ENCODE data around the gene HAPLN1. TPM values are rescaled to one million over a fixed set of nuclear protein-coding genes. Genes with fewer than 3 reads are reported as not detected.

Gene HAPLN1
- polyA plus RNA-seq, 2 of the 4 experiments (the other 2 are of a cell fraction): not detected

DNA sequence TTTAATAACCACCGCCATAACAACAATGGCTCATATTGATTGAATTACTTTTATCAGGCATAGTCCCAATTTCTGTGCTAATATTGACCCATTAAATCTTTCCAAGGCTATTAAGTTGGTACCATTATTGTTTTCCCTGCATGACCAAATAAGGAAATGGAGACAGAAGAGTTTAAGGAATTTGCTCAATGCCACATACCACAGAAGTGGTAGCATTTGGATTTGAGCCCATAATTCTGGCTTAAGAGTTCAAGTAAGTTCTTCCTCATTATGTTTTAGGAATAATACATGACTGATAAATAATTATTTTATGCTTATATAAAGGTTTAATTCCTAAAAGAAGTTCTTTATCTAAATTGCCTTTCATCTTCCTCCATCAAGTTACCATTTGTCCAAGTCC, 43.4 kb upstream of the HAPLN1 start (continued):
- TF ChIP-seq NFE2L2 (conservative IDR thresholded peaks at IDR 0.05; ENCODE audit: low read length) (no peak), ZNF302 (CRISPR knock-in tag; IDR thresholded peaks at IDR 0.05) (no peak), HDAC2 (IDR thresholded peaks at IDR 0.05) (no peak), HOXB13 (CRISPR knock-in tag; IDR thresholded peaks at IDR 0.05; ENCODE audit: low read depth) (no peak), PHF8 (IDR thresholded peaks at IDR 0.05; ENCODE audit: borderline replicate concordance, low read depth) (no peak)

GRCh38 chr5:83760579-83760978, 39.9 kb upstream of the HAPLN1 start:
- WGBS (ENCODE audit: missing lambda C conversion rate): 4% methylated on average over 4 of the region's 4 CpGs
- ATAC-seq (no peak), DNase-seq (ENCODE audit: low read depth in 1 of 2, low spot score in 1 of 2) (no peak), FAIRE-seq (no peak)
- H3K4me1 ChIP-seq: no peaks in the 10 kb centered on the region
- no peaks in the 10 kb centered on the region; the same call in 2 of the 3 replicates for H3K9me3 ChIP-seq
- POLR2A ChIA-PET: no interaction called here
- TF ChIP-seq CBX2 (IDR thresholded peaks at IDR 0.05; ENCODE audit: borderline replicate concordance, low read depth) (no peak), KDM1A (IDR thresholded peaks at IDR 0.05; ENCODE audit: low read depth) (no peak), KDM5A (IDR thresholded peaks at IDR 0.05) (no peak), HOXB5 (CRISPR knock-in tag; IDR thresholded peaks at IDR 0.05) (no peak)
- TF ChIP-seq, protein P1, sequence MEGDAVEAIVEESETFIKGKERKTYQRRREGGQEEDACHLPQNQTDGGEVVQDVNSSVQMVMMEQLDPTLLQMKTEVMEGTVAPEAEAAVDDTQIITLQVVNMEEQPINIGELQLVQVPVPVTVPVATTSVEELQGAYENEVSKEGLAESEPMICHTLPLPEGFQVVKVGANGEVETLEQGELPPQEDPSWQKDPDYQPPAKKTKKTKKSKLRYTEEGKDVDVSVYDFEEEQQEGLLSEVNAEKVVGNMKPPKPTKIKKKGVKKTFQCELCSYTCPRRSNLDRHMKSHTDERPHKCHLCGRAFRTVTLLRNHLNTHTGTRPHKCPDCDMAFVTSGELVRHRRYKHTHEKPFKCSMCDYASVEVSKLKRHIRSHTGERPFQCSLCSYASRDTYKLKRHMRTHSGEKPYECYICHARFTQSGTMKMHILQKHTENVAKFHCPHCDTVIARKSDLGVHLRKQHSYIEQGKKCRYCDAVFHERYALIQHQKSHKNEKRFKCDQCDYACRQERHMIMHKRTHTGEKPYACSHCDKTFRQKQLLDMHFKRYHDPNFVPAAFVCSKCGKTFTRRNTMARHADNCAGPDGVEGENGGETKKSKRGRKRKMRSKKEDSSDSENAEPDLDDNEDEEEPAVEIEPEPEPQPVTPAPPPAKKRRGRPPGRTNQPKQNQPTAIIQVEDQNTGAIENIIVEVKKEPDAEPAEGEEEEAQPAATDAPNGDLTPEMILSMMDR (IDR thresholded peaks at IDR 0.05): no peak
- H3K4me2 ChIP-seq: no peak overlapping the region
- no peak overlapping the region for H3K4me3 ChIP-seq
- no peak overlapping the region for H3K27ac ChIP-seq
- CTCF ChIA-PET: interaction anchor here (0.6 kb wide), 1 partner anchor 992 kb away, joined by 3 read pairs; no protein-coding TSS in a partner anchor

- POLR2A ChIA-PET: no interaction called here
- ATAC-seq: no peak
- FAIRE-seq: no peak
- H3K27ac ChIP-seq: no peak overlapping the region
- no peaks in the 10 kb centered on the region for H3K4me1 ChIP-seq
- 17% methylated on average over 1 of the region's 1 CpG for WGBS (ENCODE audit: missing lambda C conversion rate)
- H3K4me3 ChIP-seq: no peak overlapping the region
- DNase-seq (ENCODE audit: low read depth in 1 of 2, low spot score in 1 of 2): no peak
- TF ChIP-seq FOSB (CRISPR knock-in tag; IDR thresholded peaks at IDR 0.05): no peak
- TF ChIP-seq FOSL2 (IDR thresholded peaks at IDR 0.05): no peak
- TF ChIP-seq FOSL2 (CRISPR knock-in tag; IDR thresholded peaks at IDR 0.05): no peak
- TF ChIP-seq, protein P1 (IDR thresholded peaks at IDR 0.05): no peak
- TF ChIP-seq GATA3 (IDR thresholded peaks at IDR 0.05; ENCODE audit: borderline replicate concordance): no peak
- no peak for TF ChIP-seq ZC3H11A (IDR thresholded peaks at IDR 0.05)
- no peak for TF ChIP-seq RFX5 (IDR thresholded peaks at IDR 0.05)
- TF ChIP-seq, protein P2, sequence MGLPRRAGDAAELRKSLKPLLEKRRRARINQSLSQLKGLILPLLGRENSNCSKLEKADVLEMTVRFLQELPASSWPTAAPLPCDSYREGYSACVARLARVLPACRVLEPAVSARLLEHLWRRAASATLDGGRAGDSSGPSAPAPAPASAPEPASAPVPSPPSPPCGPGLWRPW (IDR thresholded peaks at IDR 0.05): no peak
- no peak for TF ChIP-seq CBX2 (IDR thresholded peaks at IDR 0.05; ENCODE audit: borderline replicate concordance, low read depth)
- TF ChIP-seq EP300 (IDR thresholded peaks at IDR 0.05): no peak
- TF ChIP-seq RNF2 (IDR thresholded peaks at IDR 0.05; ENCODE audit: borderline replicate concordance, low read depth): no peak
- no peak for TF ChIP-seq CHD4 (IDR thresholded peaks at IDR 0.05; ENCODE audit: borderline replicate concordance)
- TF ChIP-seq ELK1 (IDR thresholded peaks at IDR 0.05; ENCODE audit: low read depth, low read length): no peak
- CTCF ChIA-PET: no interaction called here
- H3K4me2 ChIP-seq: no peak overlapping the region
- no peaks in the 10 kb centered on the region for H3K9me3 ChIP-seq
Measured at GRCh38 chr5:83752700-83753099, 32.0 kb upstream of the HAPLN1 start.

Data from A549 (cell line).